Ovary (tissue), 9 donors: ENCODE measurements around the gene PLEKHH3. TPM values are rescaled to one million over a fixed set of nuclear protein-coding genes. Genes with fewer than 3 reads are reported as not detected.
"Not testable (repeated sequence)": the region's sequence is repeated elsewhere in the genome, so short reads cannot be mapped to it uniquely, and the experiment has no call there.

Experiments
- DNase-seq, 5 donors: peaks; one replicate each; pipeline ENCODE4 v3.0.0-alpha.2; 2019 to 2020
- H3K27ac ChIP-seq, 2 donors: fragments of 200-600 bp; one replicate each; pipeline versions ENCODE4 v1.5.1 to v1.8.0; 2019 to 2022
- H3K27me3 ChIP-seq: fragments of 200-600 bp; one replicate; pipeline ENCODE4 v1.8.0; 2022
- H3K36me3 ChIP-seq: fragments of 200-600 bp; sonication (generic); one replicate; pipeline ENCODE4 v1.5.1; 2019
- H3K4me1 ChIP-seq: one replicate; pipeline ENCODE4 v1.8.1; 2013; ENCODE audit warnings: mild to moderate bottlenecking, moderate library complexity; ENCODE audit not compliant: insufficient read depth
- H3K4me3 ChIP-seq: fragments of 200-600 bp; sonication (generic); one replicate; pipeline ENCODE4 v1.5.1; 2017
- H3K9me3 ChIP-seq, 2 donors: fragments of 200-600 bp in 1 of 2; sonication (generic) in 1 of 2; one replicate each; pipeline versions ENCODE4 v1.5.1 to v1.8.1; 2013 to 2019; ENCODE audit warnings: mild to moderate bottlenecking in 1 of 2, moderate library complexity in 1 of 2
- EP300 ChIP-seq: sonication (generic); formaldehyde crosslinking; IDR thresholded peaks from one replicate; pipeline ENCODE4 v1.6.1; 2017; ENCODE audit warnings: antibody characterized with exemption
- POLR2A ChIP-seq: fragments of 450-650 bp; IDR thresholded peaks from one replicate; pipeline ENCODE4 v1.6.1; 2017; ENCODE audit warnings: antibody characterized with exemption, mild to moderate bottlenecking, moderate library complexity
- whole genome bisulfite sequencing, 3 donors: extraction: QIAGEN DNeasy Blood & Tissue Kit in 1 of 3; methylation state at CpG; one replicate each; pipeline versions ENCODE4 v1.1.5 to v1.1.7; 2013 to 2017; 5-methylcytosine and 5-hydroxymethylcytosine counted together
- intact Hi-C, 4 donors: fragments of 100-400 bp; cut with DNase I; formaldehyde crosslinking; loops; one replicate each; pipeline versions ENCODE4 v1.11.0 to v1.15.1; 2022 to 2023
- polyA plus RNA-seq, 2 donors: library from polyadenylated mRNA; stranded (reverse); fragments of 200-250 nt in 1 of 2; fragments of 350-450 nt in 1 of 2; fragmentation: Illumina TruSeq in 1 of 2; extraction: RNeasy Lipid Tissue Mini Kit (QIAGEN cat#74804) in 1 of 2; gene quantifications; one replicate each; pipeline ENCODE4 v1.2.3, GENCODE V29; 2013 to 2014
- total RNA-seq, 7 donors: library from RNA; depleted of rRNA in 2 of 7; stranded (reverse); fragments of >200 nt in 2 of 7; fragmentation: NEBNext Ultra II Directional in 3 of 7; extraction: Animal tissue kit (Norgen Biotek cat#: 25700) in 3 of 7; gene quantifications; one replicate each; pipeline versions ENCODE4 v1.1.0 to v1.2.4, GENCODE V29; 2016 to 2023
- TF ChIP-seq, protein P1 (sequence below), 3 donors: fragments of 450-650 bp in 2 of 3; fragments of 200-600 bp in 1 of 3; IDR thresholded peaks; one replicate each; pipeline versions ENCODE4 v1.5.1 to v1.8.0; 2016 to 2022; ENCODE audit warnings: antibody characterized with exemption in 3 of 3, mild to moderate bottlenecking in 1 of 3
- donor health status: DM: no; HTN: no; CAD: no; lungs with moderate emphysema.
- donor health status: DM: no; HTN: no; CAD: no.
- donor health status: Bipolar disorder and iron deficiency.
- donor health status: DM: yes; HTN: yes; CAD: no.
- donor health status: DM: no; HTN: no; CAD: no.
- donor health status: DM: yes; HTN: yes; CAD: no.

The PLEKHH3 gene
- total and polyA plus RNA-seq, 9 donors: 2.1 to 81.6 (median 37.4) TPM

DNA sequence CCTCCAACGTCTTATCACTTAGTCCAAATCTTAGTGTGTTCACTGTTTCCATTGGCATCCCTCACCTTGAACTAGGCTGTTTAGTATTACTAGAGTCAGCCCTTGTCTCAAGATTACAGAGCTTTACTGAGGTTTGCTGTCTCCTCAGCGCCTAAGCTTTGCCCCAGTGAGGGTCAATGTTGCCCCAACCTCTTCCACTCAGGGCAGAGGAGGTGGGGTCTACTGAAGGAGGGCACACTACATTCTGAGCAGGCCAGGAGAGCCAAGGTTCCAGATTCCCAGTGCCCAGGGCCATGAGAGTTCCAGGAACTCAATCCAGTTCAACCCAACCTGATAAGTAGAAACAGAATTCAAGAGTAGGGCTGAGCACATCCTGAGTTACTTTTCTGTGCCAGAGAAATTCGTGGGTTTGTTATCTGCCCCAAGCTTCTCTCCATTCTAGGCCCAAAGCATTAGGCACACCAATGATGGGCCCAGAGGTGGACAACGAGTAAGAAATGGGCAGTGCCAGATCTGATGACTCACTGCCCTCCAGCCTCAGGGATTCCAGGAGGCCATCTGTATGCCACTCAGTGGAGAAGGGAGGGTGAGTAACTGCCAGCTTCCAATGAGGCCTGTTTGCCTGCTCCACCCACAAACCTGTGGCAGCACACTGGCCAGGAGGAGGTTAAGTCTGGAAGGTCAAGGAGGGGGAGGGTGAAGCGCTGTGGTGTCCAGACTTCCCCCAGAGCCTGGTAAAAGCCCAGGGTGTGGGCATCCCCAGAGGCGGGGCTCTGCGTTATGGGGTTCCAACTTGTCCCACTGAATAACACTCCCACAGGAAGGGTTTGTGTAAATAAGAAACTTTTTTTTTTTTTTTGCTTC is 9.5 kb downstream of the PLEKHH3 start:
- no peaks in the 10 kb centered on the region for H3K9me3 ChIP-seq
- H3K4me3 ChIP-seq: no peak overlapping the region
- H3K36me3 ChIP-seq: no peaks in the 10 kb centered on the region
- peak in 3 of 5 donors; percentile 56 to 74 (median 57) for DNase-seq
- intact Hi-C loops: loop anchor here in 1 of 4 donors (10.0 kb wide), 1 partner anchor 63 kb away; the partner anchor contains the start of genes RETREG3 and TUBG1
- TF ChIP-seq EP300 (no peak), POLR2A (no peak)
- TF ChIP-seq, protein P1, sequence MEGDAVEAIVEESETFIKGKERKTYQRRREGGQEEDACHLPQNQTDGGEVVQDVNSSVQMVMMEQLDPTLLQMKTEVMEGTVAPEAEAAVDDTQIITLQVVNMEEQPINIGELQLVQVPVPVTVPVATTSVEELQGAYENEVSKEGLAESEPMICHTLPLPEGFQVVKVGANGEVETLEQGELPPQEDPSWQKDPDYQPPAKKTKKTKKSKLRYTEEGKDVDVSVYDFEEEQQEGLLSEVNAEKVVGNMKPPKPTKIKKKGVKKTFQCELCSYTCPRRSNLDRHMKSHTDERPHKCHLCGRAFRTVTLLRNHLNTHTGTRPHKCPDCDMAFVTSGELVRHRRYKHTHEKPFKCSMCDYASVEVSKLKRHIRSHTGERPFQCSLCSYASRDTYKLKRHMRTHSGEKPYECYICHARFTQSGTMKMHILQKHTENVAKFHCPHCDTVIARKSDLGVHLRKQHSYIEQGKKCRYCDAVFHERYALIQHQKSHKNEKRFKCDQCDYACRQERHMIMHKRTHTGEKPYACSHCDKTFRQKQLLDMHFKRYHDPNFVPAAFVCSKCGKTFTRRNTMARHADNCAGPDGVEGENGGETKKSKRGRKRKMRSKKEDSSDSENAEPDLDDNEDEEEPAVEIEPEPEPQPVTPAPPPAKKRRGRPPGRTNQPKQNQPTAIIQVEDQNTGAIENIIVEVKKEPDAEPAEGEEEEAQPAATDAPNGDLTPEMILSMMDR (IDR thresholded peaks at IDR 0.05): no peak
- 17 to 26% (median 22%) methylated on average over 7 of the region's 7 CpGs for WGBS, 3 donors
- no peaks in the 10 kb centered on the region for H3K27me3 ChIP-seq
- H3K4me1 ChIP-seq: peaks cover 15% of the 10 kb centered on the region
- H3K27ac ChIP-seq: peak overlapping the region in 1 of 2 donors; percentile 57

DNA sequence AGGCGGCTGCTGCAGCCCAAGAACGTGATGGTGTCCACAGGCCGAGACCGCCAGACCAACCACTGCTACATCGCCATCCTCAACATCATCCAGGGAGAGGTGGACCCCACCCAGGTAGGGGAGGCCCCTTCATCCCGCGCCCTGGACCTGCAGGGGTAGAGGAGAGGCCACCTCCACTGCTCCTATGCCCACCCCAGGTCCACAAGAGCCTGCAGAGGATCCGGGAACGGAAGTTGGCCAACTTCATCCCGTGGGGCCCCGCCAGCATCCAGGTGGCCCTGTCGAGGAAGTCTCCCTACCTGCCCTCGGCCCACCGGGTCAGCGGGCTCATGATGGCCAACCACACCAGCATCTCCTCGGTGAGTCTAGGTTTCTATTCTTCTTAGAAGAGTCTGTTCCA is 10.7 kb downstream of the PLEKHH3 start:
- peak overlapping the region in 1 of 2 donors; percentile 57 for H3K27ac ChIP-seq
- H3K36me3 ChIP-seq, H3K4me3 ChIP-seq, H3K27me3 ChIP-seq, H3K9me3 ChIP-seq: not testable (repeated sequence)
- intact Hi-C loops: loop anchor here in 1 of 4 donors (10.0 kb wide), 1 partner anchor 61 kb away; the partner anchor contains the start of genes RETREG3 and TUBG1
- peak in 2 of 5 donors; percentile 23 to 29 for DNase-seq
- 86 to 98% (median 90%) methylated on average over 9 to 14 of the region's 16 CpGs for WGBS, 3 donors
- H3K4me1 ChIP-seq: peaks cover 15% of the 10 kb centered on the region

DNA sequence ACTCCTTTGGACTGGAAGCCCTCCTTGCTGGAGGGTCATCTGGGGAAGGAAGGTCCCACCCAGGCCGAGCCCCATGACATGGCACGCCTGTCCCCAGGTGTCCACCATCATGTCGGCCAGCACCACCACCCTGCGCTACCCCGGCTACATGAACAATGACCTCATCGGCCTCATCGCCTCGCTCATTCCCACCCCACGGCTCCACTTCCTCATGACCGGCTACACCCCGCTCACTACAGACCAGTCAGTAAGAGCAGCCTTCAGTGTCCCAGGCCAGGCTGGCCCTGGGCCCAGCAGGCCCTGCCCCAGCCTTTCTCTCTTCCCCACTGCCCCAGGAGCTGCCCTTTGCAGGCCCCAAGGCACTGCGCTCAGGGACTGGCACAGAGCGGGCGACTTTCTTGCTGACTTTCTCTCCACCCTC is 11.2 kb downstream of the PLEKHH3 start:
- TF ChIP-seq POLR2A (no peak), EP300 (no peak)
- TF ChIP-seq, protein P1 (IDR thresholded peaks at IDR 0.05): no peak
- no peak overlapping the region for H3K4me3 ChIP-seq
- H3K36me3 ChIP-seq: no peaks in the 10 kb centered on the region
- no peaks in the 10 kb centered on the region for H3K27me3 ChIP-seq
- DNase-seq: peak in 2 of 5 donors; percentile 26 to 28
- H3K9me3 ChIP-seq: no peaks in the 10 kb centered on the region
- 83 to 84% (median 84%) methylated on average over 14 of the region's 14 CpGs for WGBS, 3 donors
- peaks cover 15% of the 10 kb centered on the region for H3K4me1 ChIP-seq
- H3K27ac ChIP-seq: no peak overlapping the region
- intact Hi-C loops: loop anchor here in 1 of 4 donors (10.0 kb wide), 1 partner anchor 61 kb away; the partner anchor contains the start of genes RETREG3 and TUBG1

DNA sequence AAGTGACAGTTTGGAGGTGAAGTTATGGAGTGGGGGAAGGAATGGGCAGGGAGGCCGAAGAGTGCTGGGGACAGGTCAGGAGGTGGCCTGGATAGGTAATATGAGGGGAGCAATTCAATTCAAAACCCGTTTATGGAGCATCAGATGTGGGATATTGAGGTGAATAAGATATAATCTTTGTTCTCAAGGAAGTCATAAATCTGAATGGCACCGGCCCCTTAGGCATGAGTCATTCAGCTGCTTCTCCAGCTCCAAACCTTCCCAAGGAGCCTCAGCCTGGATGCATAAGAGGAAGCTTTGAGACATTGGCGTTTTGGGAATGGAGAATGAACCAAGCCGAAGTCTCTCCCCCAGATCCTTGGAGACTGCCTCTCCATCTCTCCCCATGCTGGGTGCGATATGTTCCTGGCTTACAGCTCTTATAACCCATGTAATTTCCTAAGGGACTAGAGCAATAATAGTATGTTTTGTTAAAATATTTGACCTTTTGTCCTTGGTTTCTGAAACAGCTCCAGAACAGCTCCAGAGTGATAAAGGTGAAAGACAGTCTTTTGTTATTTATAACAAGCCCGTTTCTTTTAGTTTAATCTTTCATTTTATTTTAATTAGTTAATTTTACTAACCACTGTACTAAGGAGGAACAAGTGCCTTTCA is 16.0 kb downstream of the PLEKHH3 start:
- Histone ChIP-seq H3K4me1 (no peaks in the 10 kb centered on the region), H3K27ac (peak overlapping the region in 1 of 2 donors; percentile 18), H3K9me3 (no peaks in the 10 kb centered on the region), H3K36me3 (no peaks in the 10 kb centered on the region), H3K27me3 (no peaks in the 10 kb centered on the region), H3K4me3 (no peak overlapping the region)
- DNase-seq: peak in 2 of 5 donors; percentile 18 to 36
- WGBS, 3 donors: 19 to 27% (median 23%) methylated on average over 7 of the region's 7 CpGs
- TF ChIP-seq, protein P1 (IDR thresholded peaks at IDR 0.05): no peak
- TF ChIP-seq EP300 (no peak), POLR2A (no peak)
- intact Hi-C loops: loop anchor here in 1 of 4 donors (10.0 kb wide), 1 partner anchor 56 kb away; the partner anchor contains the start of genes RETREG3 and TUBG1

GRCh38 chr17:42659932-42660274 is 16.9 kb downstream of the PLEKHH3 start:
- 20 to 96% (median 28%) methylated on average over 1 to 11 of the region's 14 CpGs for WGBS, 3 donors
- Histone ChIP-seq H3K4me3 (peak overlapping the region; percentile 60), H3K27ac (peak overlapping the region; percentile 64 to 78)
- H3K9me3 ChIP-seq, H3K27me3 ChIP-seq, DNase-seq, H3K36me3 ChIP-seq, H3K4me1 ChIP-seq: not testable (repeated sequence)
- intact Hi-C loops: loop anchor here in 1 of 4 donors (10.0 kb wide), 1 partner anchor 55 kb away; the partner anchor contains the start of genes RETREG3 and TUBG1
